OCI-LY1 (cell line): Measurements from ENCODE around the gene STYXL1.

ENCODE experiments used
- H2AFZ ChIP-seq: fragments of 200-600 bp; sonication (generic), shearing (Covaris generic); 2 replicates; pipeline ENCODE4 v1.6.0; 2014; ENCODE audit warnings: antibody characterized with exemption, mild to moderate bottlenecking, low read length
- H3F3A ChIP-seq: fragments of 200-600 bp; sonication (generic), shearing (Covaris generic); 2 replicates; pipeline ENCODE4 v1.6.0; 2014; ENCODE audit warnings: mild to moderate bottlenecking, antibody characterized with exemption, low read length, moderate library complexity; ENCODE audit not compliant: insufficient read depth
- H3K27ac ChIP-seq: fragments of 200-600 bp; sonication (generic); 2 replicates; pipeline ENCODE4 v1.5.1; 2014; ENCODE audit warnings: low read length, mixed run types, mild to moderate bottlenecking, low read depth; ENCODE audit not compliant: poor library complexity, severe bottlenecking
- H3K27me3 ChIP-seq: fragments of 200-600 bp; sonication (generic); 2 replicates; pipeline ENCODE4 v1.6.0; 2014; ENCODE audit warnings: antibody characterized with exemption, mild to moderate bottlenecking, low read length, moderate library complexity; ENCODE audit not compliant: insufficient read depth
- H3K36me3 ChIP-seq: fragments of 200-600 bp; sonication (generic); 2 replicates; pipeline ENCODE4 v1.6.1; 2014; ENCODE audit warnings: mild to moderate bottlenecking, antibody characterized with exemption, low read length, moderate library complexity, mixed read lengths; ENCODE audit not compliant: insufficient read depth
- H3K4me1 ChIP-seq: fragments of 200-600 bp; sonication (generic); 2 replicates; pipeline ENCODE4 v1.5.1; 2014; ENCODE audit warnings: mild to moderate bottlenecking, low read length, moderate library complexity; ENCODE audit not compliant: insufficient read depth, severe bottlenecking
- H3K4me2 ChIP-seq: fragments of 200-600 bp; sonication (generic), shearing (Covaris generic); 2 replicates; pipeline ENCODE4 v1.6.1; 2014; ENCODE audit warnings: low read length
- H3K4me3 ChIP-seq: fragments of 200-600 bp; sonication (generic); 2 replicates; pipeline ENCODE4 v1.5.1; 2014; ENCODE audit warnings: low read length, low read depth, mild to moderate bottlenecking, mixed read lengths; ENCODE audit not compliant: poor library complexity, severe bottlenecking
- H3K79me2 ChIP-seq: fragments of 200-600 bp; shearing (Covaris generic); 2 replicates; pipeline ENCODE4 v1.6.1; 2016; ENCODE audit warnings: mixed run types, low read length, mixed read lengths; ENCODE audit not compliant: insufficient read depth
- H3K9ac ChIP-seq: fragments of 200-600 bp; sonication (generic), shearing (Covaris generic); 2 replicates; pipeline ENCODE4 v1.6.1; 2014; ENCODE audit warnings: mild to moderate bottlenecking, low read length, mixed read lengths
- H3K9me2 ChIP-seq: fragments of 200-600 bp; sonication (generic), shearing (Covaris generic); 2 replicates; pipeline ENCODE4 v1.6.1; 2014; ENCODE audit warnings: low read depth, mild to moderate bottlenecking, low read length, mixed read lengths
- H3K9me3 ChIP-seq: fragments of 200-600 bp; shearing (Covaris generic); 2 replicates; pipeline ENCODE4 v1.6.1; 2014; ENCODE audit warnings: low read length, mixed read lengths
- H4K20me1 ChIP-seq: fragments of 200-600 bp; sonication (generic), shearing (Covaris generic); 2 replicates; pipeline ENCODE4 v1.6.0; 2016; ENCODE audit warnings: mild to moderate bottlenecking, low read length; ENCODE audit not compliant: insufficient read depth
- EZH2 ChIP-seq: fragments of 200-600 bp; sonication (generic), shearing (Covaris generic); IDR thresholded peaks from 2 replicates; pipeline ENCODE4 v1.8.0; 2017; ENCODE audit warnings: borderline replicate concordance, mixed run types, mild to moderate bottlenecking, antibody characterized with exemption, low read length, moderate library complexity, mixed read lengths
- TF ChIP-seq, protein P1 (sequence below): fragments of 200-600 bp; sonication (generic), shearing (Covaris generic); IDR thresholded peaks from 2 replicates; pipeline ENCODE4 v1.5.1; 2017; ENCODE audit warnings: mild to moderate bottlenecking, antibody characterized with exemption, low read length, moderate library complexity, mixed read lengths

Gene STYXL1

DNA sequence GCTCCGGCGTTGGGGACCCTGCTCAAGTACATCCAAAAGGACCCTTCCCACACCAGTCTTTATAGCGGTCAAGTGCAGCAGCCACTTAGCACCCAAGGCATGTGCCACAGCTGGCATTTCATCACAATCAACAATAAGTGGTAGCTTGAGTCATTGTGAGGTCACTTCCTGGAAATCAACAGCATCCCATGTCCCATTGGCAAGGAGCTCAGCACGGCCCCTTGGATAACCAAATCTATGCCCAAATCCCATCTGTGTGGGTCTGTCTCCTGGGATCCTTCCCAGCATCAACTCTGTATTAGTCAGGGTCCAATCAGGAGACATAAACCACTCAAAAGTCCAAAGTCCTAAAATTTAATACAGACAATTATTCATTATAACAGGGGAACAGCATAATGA is 27.2 kb upstream of the STYXL1 start:
- Histone ChIP-seq H3K27me3 (no peaks in the 10 kb centered on the region; the same call in 1 of the 2 replicates), H3K36me3 (no peaks in the 10 kb centered on the region), H3K4me2 (no peak overlapping the region), H3K4me3 (no peak overlapping the region), H3K27ac (no peak overlapping the region), H2AFZ (no peak overlapping the region), H3F3A (no peaks in the 10 kb centered on the region), H3K4me1 (no peaks in the 10 kb centered on the region), H3K79me2 (no peaks in the 10 kb centered on the region), H3K9me3 (no peaks in the 10 kb centered on the region), H3K9ac (no peak overlapping the region), H3K9me2 (no peaks in the 10 kb centered on the region), H4K20me1 (no peaks in the 10 kb centered on the region)
- TF ChIP-seq, protein P1, sequence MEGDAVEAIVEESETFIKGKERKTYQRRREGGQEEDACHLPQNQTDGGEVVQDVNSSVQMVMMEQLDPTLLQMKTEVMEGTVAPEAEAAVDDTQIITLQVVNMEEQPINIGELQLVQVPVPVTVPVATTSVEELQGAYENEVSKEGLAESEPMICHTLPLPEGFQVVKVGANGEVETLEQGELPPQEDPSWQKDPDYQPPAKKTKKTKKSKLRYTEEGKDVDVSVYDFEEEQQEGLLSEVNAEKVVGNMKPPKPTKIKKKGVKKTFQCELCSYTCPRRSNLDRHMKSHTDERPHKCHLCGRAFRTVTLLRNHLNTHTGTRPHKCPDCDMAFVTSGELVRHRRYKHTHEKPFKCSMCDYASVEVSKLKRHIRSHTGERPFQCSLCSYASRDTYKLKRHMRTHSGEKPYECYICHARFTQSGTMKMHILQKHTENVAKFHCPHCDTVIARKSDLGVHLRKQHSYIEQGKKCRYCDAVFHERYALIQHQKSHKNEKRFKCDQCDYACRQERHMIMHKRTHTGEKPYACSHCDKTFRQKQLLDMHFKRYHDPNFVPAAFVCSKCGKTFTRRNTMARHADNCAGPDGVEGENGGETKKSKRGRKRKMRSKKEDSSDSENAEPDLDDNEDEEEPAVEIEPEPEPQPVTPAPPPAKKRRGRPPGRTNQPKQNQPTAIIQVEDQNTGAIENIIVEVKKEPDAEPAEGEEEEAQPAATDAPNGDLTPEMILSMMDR, result no peak
- no peak for TF ChIP-seq EZH2

- Histone ChIP-seq H3K27me3 (no peaks in the 10 kb centered on the region; the same call in 1 of the 2 replicates), H3K9me2 (no peaks in the 10 kb centered on the region), H3K79me2 (no peaks in the 10 kb centered on the region), H3K27ac (no peak overlapping the region), H3K4me1 (no peaks in the 10 kb centered on the region), H3K9me3 (no peaks in the 10 kb centered on the region), H4K20me1 (no peaks in the 10 kb centered on the region), H3K36me3 (no peaks in the 10 kb centered on the region), H3K4me2 (no peak overlapping the region), H3F3A (no peaks in the 10 kb centered on the region), H2AFZ (no peak overlapping the region), H3K9ac (no peak overlapping the region), H3K4me3 (no peak overlapping the region)
- TF ChIP-seq, protein P1, result no peak
- no peak for TF ChIP-seq EZH2
These were observed 26.6 kb upstream of the STYXL1 start for GRCh38 chr7:76074306-76074971.

- Histone ChIP-seq H3K27ac (no peak overlapping the region), H3F3A (no peaks in the 10 kb centered on the region), H3K36me3 (no peaks in the 10 kb centered on the region), H3K4me3 (no peak overlapping the region), H2AFZ (no peak overlapping the region), H3K27me3 (no peaks in the 10 kb centered on the region; the same call in 1 of the 2 replicates), H3K79me2 (no peaks in the 10 kb centered on the region), H3K9ac (no peak overlapping the region), H4K20me1 (no peaks in the 10 kb centered on the region), H3K9me2 (no peaks in the 10 kb centered on the region), H3K4me2 (no peak overlapping the region), H3K9me3 (no peaks in the 10 kb centered on the region), H3K4me1 (no peaks in the 10 kb centered on the region)
- TF ChIP-seq EZH2, result no peak
- TF ChIP-seq, protein P1, result no peak
These were observed 25.7 kb upstream of the STYXL1 start for GRCh38 chr7:76073335-76073990.
